Glutamatergic neuron (in vitro differentiated cells): Measurements from ENCODE around the gene MIPEP. TPM values are rescaled to one million over a fixed set of nuclear protein-coding genes. Genes with fewer than 3 reads are reported as not detected.

ENCODE experiments used
- DNase-seq: peaks from one replicate; pipeline ENCODE4 v3.0.0; 2022
- H3K27ac Mint-ChIP-seq: one replicate; pipeline ENCODE4 v1.8.0; 2020; ENCODE audit warnings: mild to moderate bottlenecking, mixed read lengths, inconsistent platforms; ENCODE audit not compliant: unreplicated experiment
- H3K27me3 Mint-ChIP-seq: one replicate; pipeline ENCODE4 v1.8.0; 2020; ENCODE audit warnings: mild to moderate bottlenecking, moderate library complexity, mixed read lengths, inconsistent platforms; ENCODE audit not compliant: unreplicated experiment
- H3K36me3 Mint-ChIP-seq: one replicate; pipeline ENCODE4 v1.8.0; 2020; ENCODE audit warnings: mild to moderate bottlenecking, mixed read lengths, inconsistent platforms; ENCODE audit not compliant: unreplicated experiment
- H3K4me1 Mint-ChIP-seq: one replicate; pipeline ENCODE4 v1.8.0; 2020; ENCODE audit warnings: mild to moderate bottlenecking, low read depth, mixed read lengths, inconsistent platforms; ENCODE audit not compliant: unreplicated experiment
- H3K4me3 Mint-ChIP-seq: one replicate; pipeline ENCODE4 v1.8.0; 2020; ENCODE audit warnings: mild to moderate bottlenecking, mixed read lengths, inconsistent platforms; ENCODE audit not compliant: unreplicated experiment
- H3K9me3 Mint-ChIP-seq: one replicate; pipeline ENCODE4 v1.8.0; 2020; ENCODE audit warnings: mild to moderate bottlenecking, moderate library complexity, mixed read lengths, inconsistent platforms; ENCODE audit not compliant: unreplicated experiment
- total RNA-seq: library from RNA; stranded (reverse); fragmentation: NEBNext Ultra II Directional; extraction: Animal tissue kit (Norgen Biotek cat#: 25700); gene quantifications from one replicate; pipeline ENCODE4 v1.2.1, GENCODE V29; 2021; ENCODE audit not compliant: unreplicated experiment
- TF ChIP-seq, protein P1 (sequence below): fragments of 200-600 bp; sonication (generic); IDR thresholded peaks from one replicate; pipeline ENCODE4 v1.5.0; 2021; ENCODE audit not compliant: partially characterized antibody, unreplicated experiment

MIPEP gene
- total RNA-seq, 1 donor from 2014 or later = 7.1 TPM

DNA sequence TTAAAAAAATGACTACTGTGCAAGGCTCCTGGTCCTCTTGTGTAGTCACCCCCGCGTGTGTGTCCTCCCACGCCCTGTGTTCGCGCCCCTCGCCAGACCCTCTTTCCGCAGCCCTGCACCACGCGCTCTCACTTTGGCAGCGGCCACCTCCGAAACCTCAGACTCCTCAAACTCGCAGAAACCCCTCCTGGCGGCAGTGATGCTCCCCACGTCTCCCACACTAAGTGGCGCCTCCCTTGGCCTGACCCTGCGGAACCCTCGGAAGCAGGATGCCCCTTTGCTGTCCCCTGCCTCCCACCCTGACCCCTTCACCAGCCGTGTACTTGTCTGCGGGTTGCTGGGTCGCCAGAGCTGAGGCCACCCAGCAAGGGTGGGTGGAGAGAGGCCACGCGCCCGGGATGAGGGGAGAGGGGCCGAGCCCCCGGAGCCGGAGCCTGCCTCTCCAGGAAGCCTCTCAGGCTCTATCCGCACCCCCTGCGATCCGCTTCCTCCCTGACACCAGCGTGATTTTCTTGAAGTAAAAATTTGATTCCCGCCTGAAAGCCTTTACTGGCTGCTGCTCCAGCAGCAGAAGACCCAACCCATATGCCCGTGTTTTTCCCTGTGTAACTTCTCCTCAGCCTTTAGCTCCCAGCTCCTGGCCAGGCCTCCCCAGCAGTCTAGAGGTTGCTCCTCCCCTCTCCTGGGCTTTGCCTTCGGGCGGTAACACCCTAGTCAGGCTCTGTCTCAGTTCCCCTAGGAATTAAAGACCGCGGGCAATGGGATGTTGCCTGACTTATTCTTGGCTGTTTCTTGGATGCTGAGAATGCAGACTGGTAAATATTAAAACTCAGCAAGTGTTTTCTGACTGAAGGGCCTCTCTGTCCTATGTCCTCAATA is 55.2 kb downstream of the MIPEP start:
- no peaks in the 10 kb centered on the region for H3K9me3 Mint-ChIP-seq
- peaks cover 4% of the 10 kb centered on the region for H3K36me3 Mint-ChIP-seq
- TF ChIP-seq, protein P1, sequence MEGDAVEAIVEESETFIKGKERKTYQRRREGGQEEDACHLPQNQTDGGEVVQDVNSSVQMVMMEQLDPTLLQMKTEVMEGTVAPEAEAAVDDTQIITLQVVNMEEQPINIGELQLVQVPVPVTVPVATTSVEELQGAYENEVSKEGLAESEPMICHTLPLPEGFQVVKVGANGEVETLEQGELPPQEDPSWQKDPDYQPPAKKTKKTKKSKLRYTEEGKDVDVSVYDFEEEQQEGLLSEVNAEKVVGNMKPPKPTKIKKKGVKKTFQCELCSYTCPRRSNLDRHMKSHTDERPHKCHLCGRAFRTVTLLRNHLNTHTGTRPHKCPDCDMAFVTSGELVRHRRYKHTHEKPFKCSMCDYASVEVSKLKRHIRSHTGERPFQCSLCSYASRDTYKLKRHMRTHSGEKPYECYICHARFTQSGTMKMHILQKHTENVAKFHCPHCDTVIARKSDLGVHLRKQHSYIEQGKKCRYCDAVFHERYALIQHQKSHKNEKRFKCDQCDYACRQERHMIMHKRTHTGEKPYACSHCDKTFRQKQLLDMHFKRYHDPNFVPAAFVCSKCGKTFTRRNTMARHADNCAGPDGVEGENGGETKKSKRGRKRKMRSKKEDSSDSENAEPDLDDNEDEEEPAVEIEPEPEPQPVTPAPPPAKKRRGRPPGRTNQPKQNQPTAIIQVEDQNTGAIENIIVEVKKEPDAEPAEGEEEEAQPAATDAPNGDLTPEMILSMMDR = no peak
- DNase-seq = no peak
- no peak overlapping the region for H3K27ac Mint-ChIP-seq
- H3K4me3 Mint-ChIP-seq = no peak overlapping the region
- peaks cover 2% of the 10 kb centered on the region for H3K27me3 Mint-ChIP-seq
- H3K4me1 Mint-ChIP-seq = peaks cover 3% of the 10 kb centered on the region

DNA sequence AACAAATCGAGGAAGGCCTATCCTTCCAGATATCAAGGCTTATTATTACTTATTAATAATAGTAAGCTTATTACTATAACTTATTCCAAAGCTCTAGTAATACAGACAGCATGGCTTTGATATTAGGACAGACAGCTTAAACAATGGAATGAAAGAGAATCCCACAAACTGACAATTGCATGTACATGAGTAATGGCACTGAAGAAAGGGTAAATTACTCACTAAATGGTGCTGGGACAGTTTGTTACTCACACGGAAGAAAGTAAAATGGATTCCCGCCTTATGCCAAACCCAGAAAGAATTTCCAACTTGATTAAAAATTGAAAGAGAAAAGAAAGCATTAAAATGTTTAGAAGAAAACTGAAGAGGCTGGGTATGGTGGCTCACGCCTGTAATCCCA is 60.3 kb downstream of the MIPEP start:
- H3K27me3 Mint-ChIP-seq = no peaks in the 10 kb centered on the region

DNA sequence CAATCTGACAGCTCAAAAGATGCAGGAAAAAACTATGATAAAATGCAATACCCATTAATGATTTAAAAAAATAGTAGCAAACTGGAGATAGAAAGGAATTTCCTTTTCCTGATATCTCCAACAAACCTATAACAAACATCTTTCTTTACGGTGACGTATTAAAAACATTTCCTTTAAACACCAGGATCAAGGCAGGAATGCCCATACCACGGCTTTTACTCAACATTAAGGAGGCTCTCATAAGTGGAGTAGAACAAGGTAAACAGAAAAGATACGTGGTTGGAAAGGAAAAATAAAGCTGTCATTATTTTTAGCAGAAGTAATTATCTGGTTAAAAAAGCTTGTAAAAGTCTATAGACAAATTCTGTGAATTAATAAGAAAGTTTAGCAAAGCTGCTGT is 61.1 kb downstream of the MIPEP start:
- Mint-ChIP-seq H3K9me3 (no peaks in the 10 kb centered on the region), H3K4me3 (no peak overlapping the region), H3K36me3 (no peaks in the 10 kb centered on the region), H3K27ac (no peak overlapping the region), H3K27me3 (no peaks in the 10 kb centered on the region), H3K4me1 (no peaks in the 10 kb centered on the region)
- DNase-seq = no peak
- TF ChIP-seq, protein P1 = no peak

More for the DNA sequence above, 60.3 kb downstream of the MIPEP start:
- H3K9me3 Mint-ChIP-seq = no peaks in the 10 kb centered on the region
- H3K27ac Mint-ChIP-seq = no peak overlapping the region
- TF ChIP-seq, protein P1 = no peak
- peaks cover 4% of the 10 kb centered on the region for H3K36me3 Mint-ChIP-seq
- no peak for DNase-seq
- H3K4me3 Mint-ChIP-seq = no peak overlapping the region
- no peaks in the 10 kb centered on the region for H3K4me1 Mint-ChIP-seq

DNA sequence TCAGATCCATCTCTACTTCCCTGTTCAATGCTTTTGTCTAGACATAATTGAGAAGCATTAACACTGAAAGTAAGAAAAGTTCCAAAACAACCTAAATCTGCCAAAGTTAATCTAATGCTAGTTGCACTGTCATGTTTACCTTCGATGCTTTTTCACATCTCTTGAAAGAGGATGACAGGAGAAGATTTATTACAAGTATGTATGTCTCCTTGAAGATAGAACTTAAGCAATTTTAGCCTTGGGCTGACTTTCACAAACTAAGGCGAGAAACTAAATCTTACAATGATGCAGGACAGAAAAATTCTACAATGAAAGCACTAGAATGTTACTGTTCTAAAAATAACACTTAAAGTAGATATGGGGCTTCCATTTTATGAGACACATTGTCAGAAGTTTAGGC is 64.0 kb downstream of the MIPEP start:
- Mint-ChIP-seq H3K9me3 (no peaks in the 10 kb centered on the region), H3K4me1 (peaks cover 7% of the 10 kb centered on the region), H3K36me3 (no peaks in the 10 kb centered on the region), H3K27me3 (no peaks in the 10 kb centered on the region), H3K27ac (no peak overlapping the region), H3K4me3 (no peak overlapping the region)
- TF ChIP-seq, protein P1 = no peak
- DNase-seq = no peak

DNA sequence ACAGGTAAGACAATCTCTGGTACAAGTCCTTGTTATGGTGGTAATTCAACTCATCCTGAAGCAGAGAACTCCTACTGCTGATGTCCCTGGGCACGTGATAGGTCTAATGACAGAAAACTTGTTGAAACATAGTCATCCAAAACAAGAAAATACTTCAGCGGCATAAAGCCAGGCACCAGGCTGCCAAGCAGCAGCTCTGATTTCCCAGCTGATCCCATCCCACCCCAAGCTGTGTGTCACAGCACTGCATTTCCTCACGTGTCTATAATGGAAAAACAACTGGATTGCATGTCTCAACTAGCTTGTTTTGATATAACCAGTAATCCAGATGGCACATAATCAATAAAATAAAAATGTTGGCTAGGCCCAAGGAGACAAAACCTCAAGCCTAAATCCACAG is 64.8 kb downstream of the MIPEP start:
- H3K4me3 Mint-ChIP-seq = no peak overlapping the region
- no peaks in the 10 kb centered on the region for H3K36me3 Mint-ChIP-seq
- TF ChIP-seq, protein P1 = no peak
- H3K9me3 Mint-ChIP-seq = no peaks in the 10 kb centered on the region
- peaks cover 7% of the 10 kb centered on the region for H3K4me1 Mint-ChIP-seq
- no peaks in the 10 kb centered on the region for H3K27me3 Mint-ChIP-seq
- DNase-seq = no peak
- H3K27ac Mint-ChIP-seq = no peak overlapping the region
